Kidney (tissue), 14 donors: ENCODE data around the gene MAP7D3. TPM values are rescaled to one million over a fixed set of nuclear protein-coding genes. Genes with fewer than 3 reads are reported as not detected.
"Not testable (repeated sequence)": the region's sequence is repeated elsewhere in the genome, so short reads cannot be mapped to it uniquely, and the experiment has no call there.

ENCODE experiments used
- DNase-seq, 5 donors: peaks; one replicate each; pipeline ENCODE4 v3.0.0-alpha.2; 2013 to 2020
- FAIRE-seq: peaks from 2 replicates; lab custom pipeline; 2012; peaks lifted over from hg19 to GRCh38; lab: Jason Lieb, UNC
- H3K27ac ChIP-seq, 2 donors: one replicate each; pipeline ENCODE4 v1.7.0; 2013; ENCODE audit warnings: low read depth in 2 of 2, low read length in 2 of 2, inconsistent platforms in 1 of 2
- H3K27me3 ChIP-seq: one replicate; pipeline ENCODE4 v1.7.1; 2013; ENCODE audit warnings: low read length, inconsistent platforms; ENCODE audit not compliant: control insufficient read depth, insufficient read depth
- H3K36me3 ChIP-seq, 3 donors: one replicate each; pipeline versions ENCODE4 v1.7.0 to v1.7.1; 2013; ENCODE audit warnings: low read length in 3 of 3, control low read depth in 1 of 3, inconsistent platforms in 1 of 3; ENCODE audit not compliant: insufficient read depth in 3 of 3, control insufficient read depth in 2 of 3
- H3K4me1 ChIP-seq, 3 donors: one replicate each; pipeline versions ENCODE4 v1.7.0 to v1.7.1; 2013; ENCODE audit warnings: low read length in 3 of 3, inconsistent platforms in 1 of 3, low read depth in 1 of 3; ENCODE audit not compliant: control insufficient read depth in 2 of 3, insufficient read depth in 2 of 3
- H3K4me3 ChIP-seq, 3 donors: one replicate each; pipeline versions ENCODE4 v1.7.0 to v1.8.1; 2013; ENCODE audit warnings: low read length in 3 of 3, control low read depth in 1 of 3, inconsistent platforms in 1 of 3
- H3K9ac ChIP-seq, 3 donors: one replicate each; pipeline versions ENCODE4 v1.7.0 to v1.7.1; 2013; ENCODE audit warnings: low read length in 3 of 3, control low read depth in 1 of 3, inconsistent platforms in 1 of 3
- H3K9me3 ChIP-seq, 3 donors: one replicate each; pipeline versions ENCODE4 v1.7.0 to v1.7.1; 2013; ENCODE audit warnings: low read length in 3 of 3, control low read depth in 1 of 3, inconsistent platforms in 1 of 3; ENCODE audit not compliant: control insufficient read depth in 2 of 3, insufficient read depth in 1 of 3
- intact Hi-C: fragments of 100-400 bp; cut with DNase I; formaldehyde crosslinking; loops from one replicate; pipeline ENCODE4 v1.11.1; 2022
- polyA plus RNA-seq: library from polyadenylated mRNA; stranded (reverse); fragments of 350-450 nt; fragmentation: Illumina TruSeq; extraction: RNeasy Lipid Tissue Mini Kit (QIAGEN cat#74804); gene quantifications from one replicate; pipeline ENCODE4 v1.2.3, GENCODE V29; 2014; ENCODE audit warnings: low read depth, low replicate concordance; ENCODE audit not compliant: insufficient read depth
- total RNA-seq: library from RNA; stranded (reverse); fragmentation: NEBNext Ultra II Directional; extraction: Animal tissue kit (Norgen Biotek cat#: 25700); gene quantifications from one replicate; pipeline ENCODE4 v1.2.1, GENCODE V29; 2021
- TF ChIP-seq, protein P1 (sequence below): IDR thresholded peaks from 3 replicates; pipeline ENCODE4 v1.5.1; 2012; ENCODE audit warnings: mild to moderate bottlenecking, moderate library complexity, borderline replicate concordance; ENCODE audit not compliant: insufficient read depth; ENCODE audit errors: extremely low read depth
- donor health status: control.
- donor health status: control.
- donor health status: control.
- donor health status: control.
- donor health status: control.
- donor health status: DM: yes; HTN: yes; CAD: no.
- donor health status: Normal renal cell carcinoma (clear cell type).

Gene MAP7D3
- total and polyA plus RNA-seq, 2 donors from 2014 or later: 5.7 to 13.9 TPM

- FAIRE-seq (no peak), DNase-seq (peak in 4 of 5 donors; percentile 11 to 40 (median 33))
- no peaks in the 10 kb centered on the region for H3K27me3 ChIP-seq
- H3K4me1 ChIP-seq: peaks cover 0 to 4% (median 0%) of the 10 kb centered on the region in 3 donors
- no peaks in the 10 kb centered on the region for H3K9me3 ChIP-seq
- no peaks in the 10 kb centered on the region for H3K36me3 ChIP-seq
- H3K4me3 ChIP-seq: peak overlapping the region; percentile 29 to 59 (median 55)
- H3K9ac ChIP-seq: peak overlapping the region in 2 of 3 donors; percentile 5 to 29
- no peak overlapping the region for H3K27ac ChIP-seq
- TF ChIP-seq, protein P1, sequence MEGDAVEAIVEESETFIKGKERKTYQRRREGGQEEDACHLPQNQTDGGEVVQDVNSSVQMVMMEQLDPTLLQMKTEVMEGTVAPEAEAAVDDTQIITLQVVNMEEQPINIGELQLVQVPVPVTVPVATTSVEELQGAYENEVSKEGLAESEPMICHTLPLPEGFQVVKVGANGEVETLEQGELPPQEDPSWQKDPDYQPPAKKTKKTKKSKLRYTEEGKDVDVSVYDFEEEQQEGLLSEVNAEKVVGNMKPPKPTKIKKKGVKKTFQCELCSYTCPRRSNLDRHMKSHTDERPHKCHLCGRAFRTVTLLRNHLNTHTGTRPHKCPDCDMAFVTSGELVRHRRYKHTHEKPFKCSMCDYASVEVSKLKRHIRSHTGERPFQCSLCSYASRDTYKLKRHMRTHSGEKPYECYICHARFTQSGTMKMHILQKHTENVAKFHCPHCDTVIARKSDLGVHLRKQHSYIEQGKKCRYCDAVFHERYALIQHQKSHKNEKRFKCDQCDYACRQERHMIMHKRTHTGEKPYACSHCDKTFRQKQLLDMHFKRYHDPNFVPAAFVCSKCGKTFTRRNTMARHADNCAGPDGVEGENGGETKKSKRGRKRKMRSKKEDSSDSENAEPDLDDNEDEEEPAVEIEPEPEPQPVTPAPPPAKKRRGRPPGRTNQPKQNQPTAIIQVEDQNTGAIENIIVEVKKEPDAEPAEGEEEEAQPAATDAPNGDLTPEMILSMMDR: no peak
- intact Hi-C loops: no loop called here
Observed at GRCh38 chrX:136250191-136251040, 784 bp downstream of the MAP7D3 start.

GRCh38 chrX:136246201-136246600 lies 5.0 kb downstream of the MAP7D3 start:
- Histone ChIP-seq H3K9ac (no peak overlapping the region), H3K36me3 (peaks cover 0 to 9% (median 5%) of the 10 kb centered on the region in 3 donors), H3K27ac (no peak overlapping the region), H3K9me3 (no peaks in the 10 kb centered on the region), H3K4me1 (no peaks in the 10 kb centered on the region), H3K27me3 (no peaks in the 10 kb centered on the region), H3K4me3 (no peak overlapping the region)
- TF ChIP-seq, protein P1: no peak
- FAIRE-seq (no peak), DNase-seq (no peak)
- intact Hi-C loops: no loop called here

GRCh38 chrX:136237849-136238248 lies 13.4 kb downstream of the MAP7D3 start:
- FAIRE-seq, H3K4me1 ChIP-seq, intact Hi-C loops: not testable (repeated sequence)

GRCh38 chrX:136237074-136237473 lies 14.1 kb downstream of the MAP7D3 start:
- Histone ChIP-seq H3K4me1 (no peaks in the 10 kb centered on the region), H3K9me3 (no peaks in the 10 kb centered on the region), H3K9ac (no peak overlapping the region), H3K36me3 (no peaks in the 10 kb centered on the region), H3K27me3 (no peaks in the 10 kb centered on the region), H3K4me3 (no peak overlapping the region), H3K27ac (no peak overlapping the region)
- TF ChIP-seq, protein P1: no peak
- DNase-seq (no peak), FAIRE-seq (no peak)
- intact Hi-C loops: no loop called here

More at GRCh38 chrX:136237849-136238248, 13.4 kb downstream of the MAP7D3 start:
- H3K9ac ChIP-seq, H3K9me3 ChIP-seq, H3K27me3 ChIP-seq, H3K4me3 ChIP-seq, DNase-seq, H3K36me3 ChIP-seq, H3K27ac ChIP-seq: not testable (repeated sequence)
